ENCODE data around the gene MMS22L. TPM values are rescaled to one million over a fixed set of nuclear protein-coding genes. Genes with fewer than 3 reads are reported as not detected.

The MMS22L gene
- polyA plus RNA-seq, 1 donor (not counting 4 experiments of a cell fraction or from before 2014, with no cell fraction given) = 14.3 TPM

- no peaks in the 10 kb centered on the region for H3K9me3 ChIP-seq (ENCODE audit: control insufficient read depth, low read depth, low read length)
- H2AFZ ChIP-seq (ENCODE audit: control insufficient read depth, low read length) = no peak overlapping the region
- no peak for FAIRE-seq
- H3K4me3 ChIP-seq (ENCODE audit: control insufficient read depth in 2 of 3, extremely low read depth in 1 of 3, insufficient read depth in 2 of 3, low read depth in 1 of 3, low read length in 3 of 3) = no peak overlapping the region
- no peaks in the 10 kb centered on the region for H3K4me1 ChIP-seq (ENCODE audit: control insufficient read depth, extremely low read depth, insufficient read depth, low read length)
- TF ChIP-seq EZH2 (IDR thresholded peaks at IDR 0.05; ENCODE audit: low read length) = no peak
- TF ChIP-seq CTCF (optimal IDR thresholded peaks at IDR 0.05 in 1 of 3, IDR thresholded peaks at IDR 0.05 in 1 of 3, conservative IDR thresholded peaks at IDR 0.05 in 1 of 3; ENCODE audit: extremely low read depth in 1 of 3, insufficient read depth in 2 of 3, low read length in 3 of 3) = no peak
- no peaks in the 10 kb centered on the region for H4K20me1 ChIP-seq (ENCODE audit: control insufficient read depth, extremely low read depth, insufficient read depth, low read length)
- H3K9me1 ChIP-seq (ENCODE audit: control insufficient read depth, extremely low read depth, insufficient read depth, low read length) = no peaks in the 10 kb centered on the region
- no peaks in the 10 kb centered on the region for H3K79me2 ChIP-seq (ENCODE audit: control insufficient read depth, insufficient read depth, low read length)
- H3K36me3 ChIP-seq (ENCODE audit: control insufficient read depth in 2 of 2, extremely low read depth in 1 of 2, insufficient read depth in 2 of 2, low read length in 2 of 2) = no peaks in the 10 kb centered on the region
- dilution Hi-C loops (cut with MboI; ENCODE audit: extremely low pct_ligation_motif_present, low sequenced_read_pairs) = no loop called here
- no peaks in the 10 kb centered on the region for H3K27me3 ChIP-seq (ENCODE audit: control insufficient read depth, extremely low read depth, insufficient read depth, low read length)
- no peak for DNase-seq (ENCODE audit: low read depth, low spot score)
- H3K4me2 ChIP-seq (ENCODE audit: control insufficient read depth, extremely low read depth, insufficient read depth, low read depth, low read length) = no peak overlapping the region
- no peak overlapping the region for H3K27ac ChIP-seq (ENCODE audit: control insufficient read depth, insufficient read depth, low read length)
- no peak overlapping the region for H3K9ac ChIP-seq (ENCODE audit: control insufficient read depth, extremely low read depth, insufficient read depth, low read length)
Measured at GRCh38 chr6:97109444-97109843, 173.6 kb downstream of the MMS22L start.

- Histone ChIP-seq H4K20me1 (ENCODE audit: control insufficient read depth, extremely low read depth, insufficient read depth, low read length) (no peaks in the 10 kb centered on the region), H3K27me3 (ENCODE audit: control insufficient read depth, extremely low read depth, insufficient read depth, low read length) (no peaks in the 10 kb centered on the region), H3K9ac (ENCODE audit: control insufficient read depth, extremely low read depth, insufficient read depth, low read length) (no peak overlapping the region), H3K9me3 (ENCODE audit: control insufficient read depth, low read depth, low read length) (no peaks in the 10 kb centered on the region), H2AFZ (ENCODE audit: control insufficient read depth, low read length) (no peak overlapping the region), H3K36me3 (ENCODE audit: control insufficient read depth in 2 of 2, extremely low read depth in 1 of 2, insufficient read depth in 2 of 2, low read length in 2 of 2) (no peaks in the 10 kb centered on the region), H3K27ac (ENCODE audit: control insufficient read depth, insufficient read depth, low read length) (no peak overlapping the region), H3K4me3 (ENCODE audit: control insufficient read depth in 2 of 3, extremely low read depth in 1 of 3, insufficient read depth in 2 of 3, low read depth in 1 of 3, low read length in 3 of 3) (no peak overlapping the region), H3K4me1 (ENCODE audit: control insufficient read depth, extremely low read depth, insufficient read depth, low read length) (no peaks in the 10 kb centered on the region), H3K9me1 (ENCODE audit: control insufficient read depth, extremely low read depth, insufficient read depth, low read length) (no peaks in the 10 kb centered on the region), H3K79me2 (ENCODE audit: control insufficient read depth, insufficient read depth, low read length) (no peaks in the 10 kb centered on the region), H3K4me2 (ENCODE audit: control insufficient read depth, extremely low read depth, insufficient read depth, low read depth, low read length) (no peak overlapping the region)
- DNase-seq (ENCODE audit: low read depth, low spot score) (no peak), FAIRE-seq (no peak)
- dilution Hi-C loops (cut with MboI; ENCODE audit: extremely low pct_ligation_motif_present, low sequenced_read_pairs) = no loop called here
- TF ChIP-seq CTCF (optimal IDR thresholded peaks at IDR 0.05 in 1 of 3, IDR thresholded peaks at IDR 0.05 in 1 of 3, conservative IDR thresholded peaks at IDR 0.05 in 1 of 3; ENCODE audit: extremely low read depth in 1 of 3, insufficient read depth in 2 of 3, low read length in 3 of 3) = no peak
Measured at GRCh38 chr6:97102145-97102790, 180.7 kb downstream of the MMS22L start.
